Keratinocyte (primary cell): ENCODE data around the gene TRAPPC2L. TPM values are rescaled to one million over a fixed set of nuclear protein-coding genes. Genes with fewer than 3 reads are reported as not detected.
"Not testable (repeated sequence)": the region's sequence is repeated elsewhere in the genome, so short reads cannot be mapped to it uniquely, and the experiment has no call there.

ENCODE experiments used
- DNase-seq: peaks from one replicate; pipeline ENCODE4 v3.0.0-alpha.2; 2011; ENCODE audit warnings: low read depth, missing footprints, low spot score
- FAIRE-seq: peaks from 2 replicates; lab custom pipeline; 2011; peaks lifted over from hg19 to GRCh38; lab: Jason Lieb, UNC
- H2AFZ ChIP-seq: 2 replicates; pipeline ENCODE4 v1.6.0; 2012; ENCODE audit warnings: low read length, control low read depth, inconsistent platforms; ENCODE audit not compliant: control insufficient read depth
- H3K27ac ChIP-seq: 2 replicates; pipeline ENCODE4 v1.5.1; 2011; ENCODE audit warnings: low read length; ENCODE audit not compliant: control insufficient read depth, insufficient read depth
- H3K27me3 ChIP-seq: 3 replicates; pipeline ENCODE4 v1.6.0; 2011; ENCODE audit warnings: low read length; ENCODE audit not compliant: control insufficient read depth, insufficient read depth; ENCODE audit errors: extremely low read depth
- H3K36me3 ChIP-seq, 2 experiments: 2 replicates in 1 of 2; 3 replicates in 1 of 2; pipeline ENCODE4 v1.5.1; 2011; ENCODE audit warnings: low read length in 2 of 2, mild to moderate bottlenecking in 1 of 2; ENCODE audit not compliant: control insufficient read depth in 2 of 2, insufficient read depth in 2 of 2; ENCODE audit errors: extremely low read depth in 1 of 2
- H3K4me1 ChIP-seq: 3 replicates; pipeline ENCODE4 v1.5.1; 2011; ENCODE audit warnings: low read length; ENCODE audit not compliant: control insufficient read depth, insufficient read depth; ENCODE audit errors: extremely low read depth
- H3K4me2 ChIP-seq: 3 replicates; pipeline ENCODE4 v1.6.0; 2011; ENCODE audit warnings: low read depth, low read length; ENCODE audit not compliant: control insufficient read depth, insufficient read depth; ENCODE audit errors: extremely low read depth
- H3K4me3 ChIP-seq, 3 experiments: fragments of 200-600 bp in 1 of 3; sonication (generic) in 1 of 3; 2 replicates in 2 of 3; 3 replicates in 1 of 3; pipeline ENCODE4 v1.5.1; 2011 to 2016; ENCODE audit warnings: low read length in 3 of 3, mild to moderate bottlenecking in 3 of 3, control low read depth in 2 of 3, inconsistent platforms in 1 of 3, low read depth in 1 of 3, mixed read lengths in 1 of 3, mixed run types in 1 of 3, moderate library complexity in 1 of 3; ENCODE audit not compliant: control insufficient read depth in 2 of 3, insufficient read depth in 2 of 3; ENCODE audit errors: extremely low read depth in 1 of 3
- H3K79me2 ChIP-seq: 2 replicates; pipeline ENCODE4 v1.6.0; 2012; ENCODE audit warnings: low read length; ENCODE audit not compliant: control insufficient read depth, insufficient read depth
- H3K9ac ChIP-seq: 3 replicates; pipeline ENCODE4 v1.6.0; 2011; ENCODE audit warnings: low read length; ENCODE audit not compliant: control insufficient read depth, insufficient read depth; ENCODE audit errors: extremely low read depth
- H3K9me1 ChIP-seq: 3 replicates; pipeline ENCODE4 v1.6.0; 2011; ENCODE audit warnings: low read length; ENCODE audit not compliant: control insufficient read depth, insufficient read depth; ENCODE audit errors: extremely low read depth
- H3K9me3 ChIP-seq: 2 replicates; pipeline ENCODE4 v1.5.1; 2012; ENCODE audit warnings: low read depth, low read length; ENCODE audit not compliant: control insufficient read depth
- H4K20me1 ChIP-seq: 3 replicates; pipeline ENCODE4 v1.6.0; 2011; ENCODE audit warnings: low read length; ENCODE audit not compliant: control insufficient read depth, insufficient read depth; ENCODE audit errors: extremely low read depth
- EZH2 ChIP-seq: IDR thresholded peaks from one replicate; pipeline ENCODE4 v1.6.1; 2012; ENCODE audit warnings: inconsistent platforms, mild to moderate bottlenecking, low read length, moderate library complexity
- dilution Hi-C: fragments of 300-500 bp; cut with MboI; formaldehyde crosslinking; loops from one replicate; pipeline ENCODE4 v1.7.0; 2020; ENCODE audit warnings: low sequenced_read_pairs; ENCODE audit not compliant: extremely low pct_ligation_motif_present
- polyA plus RNA-seq, 5 experiments: library from polyadenylated mRNA; depleted of rRNA in 3 of 5; stranded (reverse) in 3 of 5; stranded (forward) in 1 of 5; unstranded in 1 of 5; fragments of >200 nt; gene quantifications; 1 replicate in 1 of 5; 2 replicates in 3 of 5; 3 replicates in 1 of 5; pipeline versions ENCODE4 v1.2.1 to v1.2.3, GENCODE V29; 2011 to 2012; ENCODE audit warnings: missing spikeins in 2 of 5, low read depth in 1 of 5, low replicate concordance in 1 of 5
- TF ChIP-seq, protein P1 (sequence below), 3 experiments: IDR thresholded peaks in 1 of 3; conservative IDR thresholded peaks in 1 of 3; optimal IDR thresholded peaks in 1 of 3; 2 replicates in 2 of 3; 3 replicates in 1 of 3; pipeline versions ENCODE3 to v1.5.1; 2011; ENCODE audit warnings: low read length in 3 of 3, mild to moderate bottlenecking in 3 of 3, moderate library complexity in 2 of 3, control low read depth in 1 of 3, inconsistent platforms in 1 of 3; ENCODE audit not compliant: insufficient read depth in 2 of 3; ENCODE audit errors: extremely low read depth in 1 of 3

TRAPPC2L gene
- polyA plus RNA-seq, 1 donor (not counting 4 experiments of a cell fraction or from before 2014, with no cell fraction given), result 139 TPM

DNA sequence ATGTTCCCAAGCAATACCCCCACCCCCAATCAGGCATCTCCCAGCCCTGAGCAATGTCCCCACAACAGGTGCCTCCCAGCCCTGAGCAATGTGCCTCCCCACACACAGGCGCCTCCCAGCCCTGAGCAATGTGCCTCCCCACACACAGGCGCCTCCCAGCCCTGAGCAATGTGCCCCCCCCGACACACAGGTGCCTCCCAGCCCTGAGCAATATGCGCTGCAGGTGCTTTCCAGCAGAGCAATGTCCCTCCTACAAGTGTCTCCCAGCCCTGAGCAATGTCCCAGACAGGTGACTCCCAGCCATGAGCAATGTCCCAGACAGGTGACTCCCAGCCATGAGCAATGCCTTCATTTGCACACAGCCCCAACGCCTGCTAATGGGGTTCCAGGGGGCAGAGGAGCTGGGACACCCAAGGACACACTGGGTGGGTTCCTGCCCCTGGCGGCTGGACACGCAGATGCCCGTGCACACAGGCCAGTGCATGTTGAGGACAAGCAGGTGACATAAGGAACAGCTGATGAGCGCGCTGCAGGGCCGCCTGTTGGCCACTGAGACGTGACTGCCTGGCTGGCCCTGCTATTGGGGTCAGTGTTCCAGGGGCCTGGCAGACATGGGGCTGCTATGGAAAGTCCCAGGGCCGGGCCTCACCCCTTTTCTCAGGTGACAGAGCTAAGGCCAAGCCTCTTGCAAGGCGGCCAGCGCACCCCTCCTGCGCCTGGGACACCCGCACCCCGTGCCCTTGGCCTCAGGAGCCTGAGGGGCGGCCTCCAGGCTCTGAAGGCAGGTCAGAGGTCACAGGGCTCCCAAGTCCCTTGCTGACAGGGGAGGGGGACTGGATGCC, 36.4 kb downstream of the TRAPPC2L start:
- Histone ChIP-seq H2AFZ (no peak overlapping the region), H3K27ac (no peak overlapping the region), H3K9me3 (no peaks in the 10 kb centered on the region), H3K9ac (no peak overlapping the region), H3K4me2 (no peak overlapping the region), H3K4me1 (no peaks in the 10 kb centered on the region), H4K20me1 (no peaks in the 10 kb centered on the region), H3K4me3 (no peak overlapping the region), H3K79me2 (no peaks in the 10 kb centered on the region), H3K9me1 (no peaks in the 10 kb centered on the region), H3K27me3 (peaks cover 17% of the 10 kb centered on the region), H3K36me3 (no peaks in the 10 kb centered on the region)
- TF ChIP-seq, protein P1, sequence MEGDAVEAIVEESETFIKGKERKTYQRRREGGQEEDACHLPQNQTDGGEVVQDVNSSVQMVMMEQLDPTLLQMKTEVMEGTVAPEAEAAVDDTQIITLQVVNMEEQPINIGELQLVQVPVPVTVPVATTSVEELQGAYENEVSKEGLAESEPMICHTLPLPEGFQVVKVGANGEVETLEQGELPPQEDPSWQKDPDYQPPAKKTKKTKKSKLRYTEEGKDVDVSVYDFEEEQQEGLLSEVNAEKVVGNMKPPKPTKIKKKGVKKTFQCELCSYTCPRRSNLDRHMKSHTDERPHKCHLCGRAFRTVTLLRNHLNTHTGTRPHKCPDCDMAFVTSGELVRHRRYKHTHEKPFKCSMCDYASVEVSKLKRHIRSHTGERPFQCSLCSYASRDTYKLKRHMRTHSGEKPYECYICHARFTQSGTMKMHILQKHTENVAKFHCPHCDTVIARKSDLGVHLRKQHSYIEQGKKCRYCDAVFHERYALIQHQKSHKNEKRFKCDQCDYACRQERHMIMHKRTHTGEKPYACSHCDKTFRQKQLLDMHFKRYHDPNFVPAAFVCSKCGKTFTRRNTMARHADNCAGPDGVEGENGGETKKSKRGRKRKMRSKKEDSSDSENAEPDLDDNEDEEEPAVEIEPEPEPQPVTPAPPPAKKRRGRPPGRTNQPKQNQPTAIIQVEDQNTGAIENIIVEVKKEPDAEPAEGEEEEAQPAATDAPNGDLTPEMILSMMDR (optimal IDR thresholded peaks at IDR 0.05 in 1 of 3, IDR thresholded peaks at IDR 0.05 in 1 of 3, conservative IDR thresholded peaks at IDR 0.05 in 1 of 3; ENCODE audit: extremely low read depth in 1 of 3, insufficient read depth in 2 of 3, low read length in 3 of 3), result no peak
- no peak for TF ChIP-seq EZH2
- DNase-seq (no peak), FAIRE-seq (no peak)
- dilution Hi-C loops, result no loop called here

DNA sequence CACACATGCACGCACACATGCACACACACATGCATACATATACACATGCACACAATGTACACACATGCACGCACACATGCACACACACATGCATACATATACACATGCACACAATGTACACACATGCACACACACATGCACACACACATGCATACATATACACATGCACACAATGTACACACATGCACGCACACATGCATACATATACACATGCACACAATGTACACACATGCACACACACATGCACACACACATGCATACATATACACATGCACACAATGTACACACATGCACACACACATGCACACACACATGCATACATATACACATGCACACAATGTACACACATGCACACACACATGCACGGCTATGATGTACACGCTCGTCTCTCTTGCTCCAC, 37.3 kb downstream of the TRAPPC2L start:
- dilution Hi-C loops, DNase-seq, H3K4me1 ChIP-seq, H3K27ac ChIP-seq, H4K20me1 ChIP-seq, H3K4me3 ChIP-seq, H3K9me3 ChIP-seq, H3K9me1 ChIP-seq, H3K9ac ChIP-seq, H3K79me2 ChIP-seq, H3K4me2 ChIP-seq, H2AFZ ChIP-seq, H3K36me3 ChIP-seq, FAIRE-seq: not testable (repeated sequence)
- H3K27me3 ChIP-seq, result peaks cover 25% of the 10 kb centered on the region
